Measurements from ENCODE around the gene USH2A. TPM values are rescaled to one million over a fixed set of nuclear protein-coding genes. Genes with fewer than 3 reads are reported as not detected.

Gene USH2A
- total RNA-seq, 2 donors from 2014 or later = not detected

DNA sequence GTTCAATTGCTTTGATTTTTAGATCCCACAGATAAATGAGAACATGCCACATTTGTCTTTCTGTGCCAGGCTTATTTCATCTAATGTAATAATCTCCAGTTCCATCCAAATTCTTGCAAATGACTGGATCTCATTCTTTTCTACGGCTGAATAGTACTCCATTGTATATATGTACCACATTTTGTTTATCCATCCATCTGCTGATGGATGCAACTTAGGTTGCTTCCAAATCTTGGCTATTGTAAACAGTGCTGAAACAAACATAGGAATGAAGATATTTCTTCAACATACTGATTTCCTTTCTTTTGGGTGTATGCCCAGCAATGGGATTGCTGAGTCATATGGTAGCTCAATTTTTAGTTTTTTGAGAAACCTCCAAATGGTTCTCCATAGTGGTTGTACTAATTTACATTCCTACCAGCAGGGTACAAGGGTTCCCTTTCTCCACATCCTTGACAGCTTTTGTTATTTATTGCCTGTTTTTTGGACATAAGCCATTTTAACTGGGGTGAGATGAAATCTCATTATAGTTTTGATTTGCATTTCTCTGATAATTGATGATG lies 511.8 kb downstream of the USH2A start:
- DNase-seq (ENCODE audit: low spot score) = no peak
- intact Hi-C loops (cut with DNase I) = no loop called here

DNA sequence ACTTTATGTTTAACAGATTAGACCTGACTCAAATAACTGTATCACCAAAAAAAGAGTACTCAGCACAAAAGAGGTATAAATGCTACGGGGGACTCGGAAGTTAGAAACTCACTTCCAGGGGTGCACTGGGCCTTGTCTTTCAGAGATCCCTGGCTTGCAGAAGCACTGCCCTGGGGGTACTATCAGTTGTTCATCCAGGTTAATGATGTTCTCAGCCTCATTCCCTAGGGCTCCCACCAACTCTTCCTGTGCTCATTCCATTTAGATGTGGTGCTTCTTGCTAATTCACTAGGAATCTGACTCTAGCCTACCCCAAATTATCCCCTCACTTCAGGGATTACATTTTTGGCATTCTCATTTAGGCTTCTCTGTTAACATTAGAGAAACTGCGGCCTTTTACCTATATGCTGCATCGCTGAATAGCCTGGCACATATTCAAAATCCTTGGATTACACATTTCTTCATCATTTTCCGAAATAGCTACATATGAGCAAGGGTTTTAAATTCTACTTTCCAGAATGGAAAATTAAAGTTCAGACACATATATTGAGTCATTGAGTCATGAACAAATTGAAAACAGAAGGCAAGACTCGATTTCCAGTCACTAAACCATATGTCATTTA lies 517.6 kb downstream of the USH2A start:
- intact Hi-C loops (cut with DNase I) = no loop called here
- DNase-seq (ENCODE audit: low spot score) = no peak

DNA sequence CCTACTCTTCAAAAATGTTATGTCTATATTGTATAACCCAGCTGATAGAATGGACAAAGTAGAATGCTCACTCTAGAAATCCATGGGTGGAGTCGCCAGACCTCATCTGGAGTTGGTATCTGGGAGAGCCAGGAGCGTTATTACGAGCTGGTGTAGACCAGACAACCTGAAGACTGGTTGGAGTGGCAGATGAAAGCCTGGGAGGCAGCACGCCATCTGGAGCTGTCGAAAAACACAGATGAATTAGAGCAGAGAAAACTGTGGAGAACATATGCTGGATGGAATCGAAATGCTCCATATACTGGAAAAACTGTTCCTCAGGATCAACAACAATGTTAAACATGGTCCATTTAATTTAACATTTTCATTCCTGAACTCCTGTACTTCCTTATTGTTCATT lies 522.6 kb downstream of the USH2A start:
- intact Hi-C loops (cut with DNase I) = no loop called here
- no peak for DNase-seq (ENCODE audit: low spot score)

DNA sequence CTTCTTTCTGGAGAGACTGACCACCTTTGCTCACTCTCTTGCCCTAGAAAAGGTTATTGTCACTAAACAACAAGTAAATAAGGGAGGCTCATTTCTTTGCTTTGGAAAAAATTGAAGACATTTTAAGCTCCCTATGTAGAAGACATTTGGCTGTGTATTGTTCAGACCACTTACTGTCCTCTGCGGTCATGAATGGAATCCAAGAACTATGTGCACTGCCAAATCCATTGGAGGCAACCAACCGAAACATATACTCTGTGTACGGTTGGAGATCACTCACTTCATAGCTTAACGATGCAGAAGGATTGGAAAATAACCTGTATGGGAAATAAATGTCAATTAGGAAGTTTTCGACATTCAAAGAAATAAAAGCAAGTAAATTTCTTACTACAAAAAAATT lies 523.3 kb downstream of the USH2A start:
- intact Hi-C loops (cut with DNase I) = no loop called here

DNA sequence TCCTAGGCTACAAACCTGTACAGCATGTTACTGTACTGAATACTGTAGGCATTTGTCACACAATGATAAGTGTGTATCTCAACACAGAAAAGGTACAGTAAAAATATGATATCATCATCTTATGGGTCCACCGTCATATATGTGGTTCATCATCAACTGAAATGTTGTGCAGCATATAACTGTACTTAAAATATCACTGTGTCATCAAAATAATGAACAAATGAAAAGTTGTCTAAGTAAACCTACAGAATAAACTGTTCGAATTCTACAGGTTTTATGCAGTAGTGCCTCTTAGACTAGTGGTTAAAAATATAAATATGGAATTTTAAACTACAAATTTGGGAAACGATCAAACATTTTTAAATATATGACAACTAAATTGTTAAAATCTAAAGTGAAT lies 527.4 kb downstream of the USH2A start:
- intact Hi-C loops (cut with DNase I) = no loop called here
- DNase-seq (ENCODE audit: low spot score) = no peak

More for the DNA sequence above, 523.3 kb downstream of the USH2A start:
- no peak for DNase-seq (ENCODE audit: low spot score)

DNA sequence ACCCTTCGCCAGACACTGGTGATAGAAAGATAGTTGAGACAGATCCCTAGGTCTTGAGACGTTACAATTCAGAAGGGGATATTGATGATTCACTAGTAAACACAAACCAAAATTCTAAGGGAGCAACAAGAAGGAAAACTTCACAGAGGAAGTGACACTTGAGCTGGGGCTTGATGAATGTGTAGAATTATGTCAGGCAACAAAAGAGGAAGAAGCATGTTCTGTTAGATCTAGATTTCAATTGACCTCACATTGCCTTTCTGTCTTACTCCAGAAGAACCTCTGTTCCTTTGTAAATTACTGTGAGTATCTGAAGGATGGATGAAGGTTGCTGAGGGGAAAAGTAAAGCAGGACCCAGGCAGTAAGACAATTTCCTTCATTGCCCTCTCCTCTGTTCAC lies 528.0 kb downstream of the USH2A start:
- intact Hi-C loops (cut with DNase I) = no loop called here
- DNase-seq (ENCODE audit: low spot score) = no peak

DNA sequence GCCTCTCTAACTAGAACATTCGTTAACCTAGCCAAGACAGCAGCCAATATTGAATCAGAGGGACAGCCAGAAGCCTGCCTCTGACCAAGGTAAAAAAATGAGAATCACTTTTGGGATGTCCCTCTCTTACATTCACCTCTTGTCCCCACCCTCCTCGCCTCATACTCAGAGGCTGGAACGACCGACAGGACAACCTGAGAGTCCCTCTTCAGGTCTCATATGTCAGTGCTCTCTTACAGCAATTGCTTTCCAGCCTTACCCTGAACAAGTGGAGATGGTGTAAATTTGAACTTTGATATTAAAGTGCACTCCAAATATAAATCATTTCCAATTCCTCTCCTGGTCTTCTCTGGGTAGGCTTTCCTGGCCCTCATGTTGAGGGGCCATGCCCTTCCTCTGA lies 528.6 kb downstream of the USH2A start:
- intact Hi-C loops (cut with DNase I) = no loop called here
- no peak for DNase-seq (ENCODE audit: low spot score)

DNA sequence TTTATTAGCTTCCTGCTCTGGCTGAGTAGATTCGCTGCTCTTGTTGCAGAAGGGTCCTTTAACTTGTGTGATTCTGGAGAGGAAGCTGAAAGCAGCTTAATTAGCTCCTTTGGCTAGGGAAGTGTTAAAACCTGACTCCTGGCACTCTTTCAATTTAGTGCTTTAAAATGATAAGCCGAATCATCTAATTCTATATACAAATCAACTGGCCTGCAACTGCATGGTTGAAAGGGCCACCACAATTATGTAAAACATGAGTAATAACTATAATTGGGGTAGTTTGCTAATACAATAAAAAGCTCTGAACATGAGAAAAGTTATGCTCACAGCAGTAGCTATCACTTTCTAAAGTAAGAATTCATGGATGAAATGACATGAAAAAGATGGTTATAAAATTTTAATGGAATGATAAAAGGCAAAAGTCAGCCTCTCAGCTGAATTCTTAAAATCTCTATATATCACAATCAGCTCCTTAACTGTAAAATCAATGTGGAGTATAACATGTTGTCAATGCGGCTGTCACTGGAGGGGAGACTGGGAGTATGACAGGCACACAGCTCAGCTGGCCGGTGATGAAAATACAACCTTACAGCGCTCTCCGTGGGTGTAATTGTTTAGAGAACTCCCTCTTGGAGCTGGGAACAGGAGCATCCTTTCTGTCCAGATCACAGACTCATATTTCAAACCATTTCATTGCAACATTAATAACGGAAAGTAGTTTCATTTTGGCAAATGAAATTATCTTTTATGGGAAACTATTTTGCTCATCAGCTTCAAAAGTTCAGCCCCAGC lies 531.8 kb downstream of the USH2A start:
- DNase-seq (ENCODE audit: low spot score) = no peak
- intact Hi-C loops (cut with DNase I) = no loop called here

DNA sequence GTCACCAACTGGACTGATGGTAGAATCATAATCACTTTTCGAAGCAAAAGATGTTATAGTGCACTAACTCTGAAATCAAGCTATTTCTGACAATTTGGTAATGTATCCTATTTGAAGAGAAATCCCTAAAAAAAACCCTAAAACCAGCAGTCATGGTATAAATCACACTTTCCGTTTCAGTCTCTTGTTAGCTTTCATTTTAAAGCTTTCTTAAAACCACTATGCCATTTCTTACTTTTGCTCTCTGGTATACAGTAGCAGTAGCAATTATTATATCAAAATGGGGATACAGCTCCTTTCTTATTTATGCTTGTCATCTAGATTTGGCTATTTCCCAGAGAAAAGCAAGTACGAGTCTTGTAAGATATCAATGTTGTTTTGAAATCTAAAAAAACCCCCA lies 532.8 kb downstream of the USH2A start:
- no peak for DNase-seq (ENCODE audit: low spot score)
- intact Hi-C loops (cut with DNase I) = no loop called here

DNA sequence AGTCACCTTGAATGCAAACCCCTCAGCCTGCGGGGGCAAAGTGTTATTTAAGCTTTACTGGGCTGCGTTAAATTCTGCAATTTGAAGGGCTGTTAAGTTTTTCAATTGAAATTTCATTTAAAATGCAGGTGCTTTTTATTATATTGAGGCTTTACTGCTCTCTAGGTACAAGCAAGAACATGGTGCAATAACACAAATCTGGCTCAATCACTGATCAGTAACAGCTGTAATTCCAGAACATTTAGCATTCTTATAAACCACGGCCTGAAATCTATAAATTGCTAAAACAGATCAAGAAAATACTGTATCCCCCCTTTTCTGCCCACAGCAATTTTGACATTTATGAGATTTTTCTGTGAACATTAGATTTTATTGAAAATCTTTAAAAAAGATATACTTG lies 533.4 kb downstream of the USH2A start:
- intact Hi-C loops (cut with DNase I) = no loop called here
- DNase-seq (ENCODE audit: low spot score) = no peak

DNA sequence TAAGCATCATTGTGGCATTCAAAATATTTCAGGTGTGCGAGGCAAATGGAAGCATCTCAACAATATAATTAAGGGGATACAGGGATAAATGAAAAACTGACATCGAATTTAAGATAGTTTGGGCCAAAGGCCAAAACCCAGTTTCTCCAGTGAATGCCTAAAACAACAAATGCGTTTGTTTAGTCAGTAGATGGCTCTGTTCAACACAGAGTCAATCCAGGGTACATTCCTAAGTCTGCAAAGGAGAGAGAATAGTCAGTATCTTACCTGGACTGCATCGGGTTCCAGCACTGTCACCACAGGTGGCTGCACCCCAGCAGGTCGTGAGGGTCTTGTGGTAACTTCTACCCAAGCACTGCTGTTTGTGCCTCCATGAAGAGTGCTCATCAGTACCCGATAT lies 535.1 kb downstream of the USH2A start:
- intact Hi-C loops (cut with DNase I) = no loop called here
- DNase-seq (ENCODE audit: low spot score) = no peak

DNA sequence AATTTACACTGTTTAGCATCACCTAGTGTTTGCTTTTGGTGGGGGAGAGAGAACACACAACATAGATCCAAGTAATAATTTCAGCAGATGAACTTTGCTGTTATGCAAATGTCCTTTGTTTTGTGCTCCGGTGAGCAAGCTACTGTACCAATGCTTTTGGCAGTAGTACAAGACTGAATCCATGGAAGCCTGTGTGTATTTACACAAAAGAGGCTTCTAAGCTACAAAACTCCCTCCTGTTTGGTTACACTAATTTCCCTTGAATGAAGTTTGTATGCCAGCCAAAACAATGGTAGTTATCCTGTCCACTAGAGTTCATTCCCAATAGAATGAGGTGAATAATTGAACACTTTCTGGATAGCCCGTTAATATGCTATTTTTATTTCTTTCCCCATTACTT lies 535.6 kb downstream of the USH2A start:
- intact Hi-C loops (cut with DNase I) = no loop called here
- DNase-seq (ENCODE audit: low spot score) = no peak

DNA sequence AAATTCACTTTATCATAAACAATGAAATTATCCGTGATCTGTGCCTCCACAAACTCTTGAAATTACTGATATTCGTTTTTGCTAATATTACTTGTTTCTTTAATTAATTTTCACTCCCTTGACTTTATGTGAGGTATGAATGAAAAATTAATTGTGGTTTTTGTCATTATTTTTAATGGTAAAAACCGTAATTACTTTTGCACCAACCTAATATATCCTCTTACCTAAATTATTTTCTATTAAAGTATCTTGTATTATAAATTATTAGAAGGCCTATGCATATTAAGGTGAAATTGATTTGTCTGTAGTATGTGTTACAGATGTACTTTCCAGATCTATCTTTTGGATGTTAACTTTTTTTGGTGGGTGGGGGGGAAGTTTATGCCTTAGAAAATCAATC lies 540.2 kb downstream of the USH2A start:
- DNase-seq (ENCODE audit: low spot score) = no peak
- intact Hi-C loops (cut with DNase I) = no loop called here

DNA sequence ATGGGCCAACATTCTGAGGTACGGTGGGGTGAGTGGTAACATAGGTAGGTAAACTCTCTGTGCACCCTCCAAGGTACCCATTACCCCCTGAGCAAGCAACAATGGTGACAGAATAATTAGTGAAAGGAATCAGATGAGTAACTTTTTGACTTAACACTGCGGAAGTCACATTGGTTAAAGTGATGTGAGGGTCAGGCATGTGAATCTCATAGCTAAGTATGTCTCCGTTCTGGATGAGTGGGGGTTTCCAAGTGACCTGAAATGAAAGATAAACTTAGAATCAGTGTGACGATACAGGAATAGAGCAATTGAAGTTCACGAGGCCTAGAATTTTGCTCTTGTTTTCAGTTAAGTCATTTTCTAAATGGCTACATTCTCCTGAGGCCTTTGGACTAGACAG lies 544.4 kb downstream of the USH2A start:
- intact Hi-C loops (cut with DNase I) = no loop called here
- DNase-seq (ENCODE audit: low spot score) = no peak

DNA sequence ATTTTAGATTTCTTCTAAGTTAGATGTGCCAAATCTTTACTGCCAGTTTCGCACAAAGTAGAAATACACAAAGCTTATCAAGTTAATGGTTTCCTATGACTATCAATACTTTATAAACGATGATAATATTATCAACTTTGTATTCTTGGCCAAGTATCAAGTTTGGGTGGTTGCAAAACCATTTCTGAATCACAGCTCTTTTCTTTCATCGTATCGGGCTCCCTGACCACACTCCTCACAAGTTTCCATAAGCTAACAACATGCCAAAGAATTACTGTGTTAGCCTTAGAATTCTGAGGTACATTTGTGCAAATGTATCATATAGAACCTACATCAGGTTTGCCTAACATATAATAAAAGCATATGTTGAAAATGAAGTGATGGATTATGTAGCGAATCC lies 545.1 kb downstream of the USH2A start:
- intact Hi-C loops (cut with DNase I) = no loop called here
- no peak for DNase-seq (ENCODE audit: low spot score)

DNA sequence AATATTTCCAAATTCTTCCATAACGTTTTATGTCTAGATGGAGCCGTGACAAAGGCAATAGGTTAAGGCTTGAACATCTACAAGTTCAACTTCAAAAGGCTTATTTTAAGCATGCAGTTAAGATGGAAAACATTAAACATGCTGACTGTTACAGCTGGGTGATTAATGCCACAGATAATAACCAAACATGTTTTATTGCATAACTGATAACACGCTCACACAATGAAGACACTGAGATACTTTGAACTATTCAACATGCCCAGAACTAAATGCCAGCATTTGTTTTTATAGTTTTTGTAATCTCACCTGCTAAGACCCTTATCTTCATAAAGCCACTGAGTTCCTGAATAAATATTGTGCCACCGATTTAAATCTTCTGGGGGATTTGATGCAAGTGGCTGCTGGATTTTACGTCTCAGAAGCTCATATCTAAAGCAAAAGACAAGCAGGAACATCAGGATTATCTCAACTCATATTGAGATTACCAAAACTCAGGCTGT lies 545.7 kb downstream of the USH2A start:
- intact Hi-C loops (cut with DNase I) = no loop called here
- no peak for DNase-seq (ENCODE audit: low spot score)

DNA sequence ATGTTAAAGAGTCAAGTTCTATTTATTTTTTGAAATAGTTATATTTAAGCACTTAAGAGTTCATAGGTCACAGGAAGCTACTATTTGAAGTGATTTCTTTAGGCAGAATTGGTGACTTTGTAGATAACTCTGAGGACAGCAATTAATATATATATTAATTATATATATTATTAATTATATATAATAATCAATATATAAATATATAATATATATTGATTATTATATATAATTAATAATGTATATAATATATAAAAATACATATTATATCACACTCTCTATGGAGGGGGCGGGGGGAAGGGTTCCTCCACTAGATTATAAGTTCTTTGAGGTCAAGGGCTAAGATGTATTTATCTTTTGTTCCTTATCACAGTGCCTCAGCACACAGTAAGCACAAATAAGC lies 547.5 kb downstream of the USH2A start:
- no peak for DNase-seq (ENCODE audit: low spot score)
- intact Hi-C loops (cut with DNase I) = no loop called here

DNA sequence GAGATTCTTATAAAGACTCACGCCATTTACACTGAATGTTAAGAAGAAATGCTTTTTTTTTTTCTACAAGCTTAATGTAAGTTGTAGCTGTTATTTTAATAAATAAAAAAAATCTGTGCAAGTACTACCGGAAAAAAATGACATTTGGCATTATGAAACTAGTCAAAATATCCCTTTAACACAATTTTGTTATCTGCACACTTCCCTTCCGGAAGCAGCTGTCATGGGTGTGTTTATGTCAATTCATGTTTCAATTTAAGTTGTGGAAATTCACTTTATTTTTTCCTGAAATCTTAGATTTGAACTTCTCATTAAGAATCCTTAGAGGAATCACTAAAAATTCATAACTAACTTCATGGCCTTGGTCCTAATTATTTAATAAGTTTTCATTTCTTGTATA lies 548.0 kb downstream of the USH2A start:
- no peak for DNase-seq (ENCODE audit: low spot score)
- intact Hi-C loops (cut with DNase I) = no loop called here

DNA sequence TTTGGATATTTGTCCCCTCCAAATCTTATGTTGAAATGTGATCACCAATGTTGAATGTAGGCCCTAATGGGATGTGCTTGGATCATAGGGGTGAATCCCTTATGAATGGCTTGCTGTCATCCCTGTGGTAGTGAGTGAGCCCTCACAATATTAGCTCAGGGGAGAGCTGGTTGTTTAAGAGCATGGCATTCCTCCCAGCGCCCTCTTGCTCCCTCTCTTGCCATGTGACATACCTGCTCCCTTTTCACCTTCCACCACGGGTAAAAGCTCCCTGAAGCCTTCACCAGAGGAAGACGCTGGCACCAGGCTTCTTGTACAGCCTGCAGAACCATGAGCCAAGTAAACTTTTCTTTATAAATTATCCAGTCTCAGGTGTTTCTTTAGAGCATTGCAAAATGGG lies 550.6 kb downstream of the USH2A start:
- no peak for DNase-seq (ENCODE audit: low spot score)
- intact Hi-C loops (cut with DNase I) = loop anchor here in 1 of 2 donors (5.0 kb wide), 1 partner anchor 605 kb away; no protein-coding TSS in a partner anchor

DNA sequence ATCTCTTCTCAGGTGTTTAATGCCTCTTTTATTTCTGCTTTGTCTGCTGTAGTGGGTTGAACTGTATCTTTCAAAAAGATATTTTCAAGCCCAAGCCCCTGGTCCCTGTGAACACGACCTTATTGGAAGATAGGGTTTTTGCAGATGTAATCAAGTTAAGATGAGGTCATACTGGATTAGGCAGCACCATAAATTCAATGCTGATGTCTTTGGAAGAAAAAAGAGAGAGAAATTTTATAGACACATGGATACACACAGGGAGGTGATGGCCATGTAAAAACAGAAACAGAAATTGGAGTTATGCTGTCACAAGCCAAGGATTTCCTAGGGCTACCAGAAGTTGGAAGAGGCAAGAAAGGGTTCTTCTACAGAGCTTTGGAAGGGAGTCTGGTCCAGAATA lies 554.7 kb downstream of the USH2A start:
- intact Hi-C loops (cut with DNase I) = no loop called here

DNA sequence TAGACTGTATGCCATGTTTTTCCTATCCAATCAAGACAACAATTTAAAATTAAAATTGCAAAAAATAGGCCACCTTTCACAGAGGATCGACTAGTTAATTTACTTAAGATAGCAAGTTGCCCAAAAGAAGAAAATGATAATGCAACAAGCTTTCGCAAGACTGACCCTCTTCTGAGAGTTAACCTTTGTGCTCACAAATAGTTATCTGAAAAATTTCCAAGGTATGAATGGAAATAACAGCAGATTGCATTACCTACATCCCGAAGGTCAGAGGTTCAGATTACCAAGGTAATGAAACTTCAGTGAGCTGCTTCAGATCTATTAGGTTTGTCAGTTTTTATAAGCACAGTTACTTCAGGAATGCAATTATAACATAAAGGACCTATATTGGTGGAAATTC lies 558.2 kb downstream of the USH2A start:
- intact Hi-C loops (cut with DNase I) = no loop called here
- DNase-seq (ENCODE audit: low spot score) = no peak

More for the DNA sequence above, 554.7 kb downstream of the USH2A start:
- DNase-seq (ENCODE audit: low spot score) = no peak

Measured in posterior vena cava (tissue), 2 donors.